ENCODE data around the gene ANKRD26. TPM values are rescaled to one million over a fixed set of nuclear protein-coding genes. Genes with fewer than 3 reads are reported as not detected.

Gene ANKRD26
- total and polyA plus RNA-seq, 7 donors, result 4.0 to 12.7 (median 8.1) TPM

DNA sequence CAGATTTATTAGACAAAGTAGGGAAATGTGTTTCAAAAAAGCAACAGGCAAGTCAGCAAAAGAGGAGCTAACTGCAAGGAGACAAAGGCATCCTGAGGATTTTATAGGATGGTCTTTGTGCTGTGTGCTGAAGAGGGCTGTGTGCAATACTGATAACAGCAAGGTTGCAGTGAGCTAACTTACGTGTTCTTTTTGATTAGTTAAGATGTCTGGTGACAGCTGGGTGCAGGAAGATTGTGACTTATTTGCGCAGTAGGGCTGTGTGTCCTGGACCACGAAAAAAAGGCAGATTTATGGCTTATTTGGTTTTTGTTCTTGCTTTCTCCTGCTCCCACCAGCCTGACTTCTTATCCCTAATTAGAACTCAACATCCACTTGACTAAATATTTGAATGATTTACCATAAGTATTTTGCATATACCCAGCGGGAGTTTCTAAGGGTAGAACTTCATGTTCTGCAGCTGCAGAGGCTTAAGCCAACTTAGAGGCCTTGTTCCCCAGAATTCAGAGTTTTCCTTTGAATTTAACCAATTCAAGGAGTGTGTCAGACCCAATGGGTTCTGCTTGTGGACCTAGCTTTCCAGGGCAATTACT is 119.0 kb downstream of the ANKRD26 start:
- H3K36me3 ChIP-seq (ENCODE audit: insufficient read depth in 1 of 2, low read depth in 1 of 2), result peaks cover 0 to 14% of the 10 kb centered on the region in 2 donors
- H3K27ac ChIP-seq, result no peak overlapping the region
- no peak for DNase-seq
- H3K9me3 ChIP-seq, result no peaks in the 10 kb centered on the region
- 72 to 84% (median 77%) methylated on average over 4 of the region's 4 CpGs for WGBS, 3 donors
- intact Hi-C loops (cut with DNase I), result no loop called here
- TF ChIP-seq, protein P1, sequence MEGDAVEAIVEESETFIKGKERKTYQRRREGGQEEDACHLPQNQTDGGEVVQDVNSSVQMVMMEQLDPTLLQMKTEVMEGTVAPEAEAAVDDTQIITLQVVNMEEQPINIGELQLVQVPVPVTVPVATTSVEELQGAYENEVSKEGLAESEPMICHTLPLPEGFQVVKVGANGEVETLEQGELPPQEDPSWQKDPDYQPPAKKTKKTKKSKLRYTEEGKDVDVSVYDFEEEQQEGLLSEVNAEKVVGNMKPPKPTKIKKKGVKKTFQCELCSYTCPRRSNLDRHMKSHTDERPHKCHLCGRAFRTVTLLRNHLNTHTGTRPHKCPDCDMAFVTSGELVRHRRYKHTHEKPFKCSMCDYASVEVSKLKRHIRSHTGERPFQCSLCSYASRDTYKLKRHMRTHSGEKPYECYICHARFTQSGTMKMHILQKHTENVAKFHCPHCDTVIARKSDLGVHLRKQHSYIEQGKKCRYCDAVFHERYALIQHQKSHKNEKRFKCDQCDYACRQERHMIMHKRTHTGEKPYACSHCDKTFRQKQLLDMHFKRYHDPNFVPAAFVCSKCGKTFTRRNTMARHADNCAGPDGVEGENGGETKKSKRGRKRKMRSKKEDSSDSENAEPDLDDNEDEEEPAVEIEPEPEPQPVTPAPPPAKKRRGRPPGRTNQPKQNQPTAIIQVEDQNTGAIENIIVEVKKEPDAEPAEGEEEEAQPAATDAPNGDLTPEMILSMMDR (IDR thresholded peaks at IDR 0.05), result no peak
- no peaks in the 10 kb centered on the region for H3K27me3 ChIP-seq (ENCODE audit: insufficient read depth in 3 of 3, low read length in 2 of 3)
- H3K4me1 ChIP-seq, result no peaks in the 10 kb centered on the region
- no peak for ATAC-seq
- H3K4me3 ChIP-seq, result no peak overlapping the region

DNA sequence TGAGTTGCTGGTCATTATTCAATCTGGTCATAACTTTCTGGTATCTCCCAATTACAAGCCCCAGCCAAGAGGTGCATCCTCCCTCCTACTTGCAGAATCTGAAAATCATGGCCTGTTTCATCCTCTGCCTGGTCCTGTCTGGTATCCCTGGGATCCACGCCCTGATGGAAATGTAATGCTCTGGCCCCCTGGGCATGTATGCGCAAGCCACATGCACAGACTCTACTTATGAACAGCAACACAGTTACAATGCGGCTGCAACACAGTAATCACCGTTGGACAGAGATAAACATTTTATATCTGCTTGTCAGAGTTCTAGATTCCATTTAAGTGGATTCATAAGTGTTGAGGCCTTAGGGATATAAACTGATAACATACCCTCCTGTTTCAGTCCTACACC is 121.8 kb downstream of the ANKRD26 start:
- Histone ChIP-seq H3K36me3 (ENCODE audit: insufficient read depth in 1 of 2, low read depth in 1 of 2) (peaks cover 0 to 14% of the 10 kb centered on the region in 2 donors), H3K27ac (no peak overlapping the region), H3K4me3 (no peak overlapping the region), H3K4me1 (no peaks in the 10 kb centered on the region), H3K27me3 (ENCODE audit: insufficient read depth in 3 of 3, low read length in 2 of 3) (no peaks in the 10 kb centered on the region), H3K9me3 (no peaks in the 10 kb centered on the region)
- intact Hi-C loops (cut with DNase I), result no loop called here
- ATAC-seq, result no peak
- TF ChIP-seq, protein P1 (IDR thresholded peaks at IDR 0.05), result no peak
- no peak for DNase-seq
- WGBS, 3 donors, result 93 to 96% (median 95%) methylated on average over 4 of the region's 4 CpGs

DNA sequence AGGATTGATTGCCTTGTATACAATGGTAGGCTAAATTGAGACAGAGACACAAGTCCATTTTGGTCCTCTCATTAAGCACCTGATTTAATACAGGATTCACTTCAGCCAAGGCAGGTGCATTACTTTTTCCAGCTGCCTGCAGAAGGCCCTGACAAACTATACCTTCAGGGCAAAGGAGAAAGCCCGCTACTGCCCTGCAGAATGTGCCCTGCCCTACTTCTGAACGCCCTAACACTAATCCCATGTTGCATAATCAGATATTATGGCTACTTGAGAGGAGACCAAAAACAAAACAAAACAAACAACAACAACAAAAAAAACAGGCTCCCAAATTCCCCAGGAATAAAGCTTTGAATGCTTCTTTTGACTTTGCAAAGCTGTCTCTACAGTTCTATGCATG is 122.7 kb downstream of the ANKRD26 start:
- 53 to 75% (median 73%) methylated on average over 2 of the region's 2 CpGs for WGBS, 3 donors
- ATAC-seq (no peak), DNase-seq (no peak)
- H3K27me3 ChIP-seq (ENCODE audit: insufficient read depth in 3 of 3, low read length in 2 of 3), result no peaks in the 10 kb centered on the region
- H3K27ac ChIP-seq, result no peak overlapping the region
- intact Hi-C loops (cut with DNase I), result no loop called here
- no peaks in the 10 kb centered on the region for H3K9me3 ChIP-seq
- no peaks in the 10 kb centered on the region for H3K4me1 ChIP-seq
- no peak overlapping the region for H3K4me3 ChIP-seq
- peaks cover 0 to 14% of the 10 kb centered on the region in 2 donors for H3K36me3 ChIP-seq (ENCODE audit: insufficient read depth in 1 of 2, low read depth in 1 of 2)
- TF ChIP-seq, protein P1 (IDR thresholded peaks at IDR 0.05), result no peak

DNA sequence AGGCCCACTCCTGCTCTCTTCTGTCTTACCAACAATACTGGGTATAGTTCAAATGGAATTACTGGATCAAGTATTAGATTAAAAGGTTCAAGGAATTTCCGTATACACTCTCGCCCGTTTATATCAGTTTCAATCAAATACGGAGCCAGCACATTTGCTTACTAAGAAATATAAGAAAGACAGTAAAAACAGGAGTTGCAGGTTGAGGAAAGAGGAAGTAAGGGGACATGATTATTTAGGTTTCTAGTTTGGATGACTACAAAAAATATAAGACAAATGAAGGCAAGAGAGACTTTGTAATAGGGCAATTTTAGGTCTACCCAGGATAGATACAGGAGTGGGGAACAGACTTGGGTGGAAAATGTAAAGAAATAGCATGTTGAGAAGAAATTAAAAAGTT is 129.6 kb downstream of the ANKRD26 start:
- DNase-seq (no peak), ATAC-seq (no peak)
- TF ChIP-seq, protein P1 (IDR thresholded peaks at IDR 0.05), result no peak
- H3K4me3 ChIP-seq, result no peak overlapping the region
- no peaks in the 10 kb centered on the region for H3K9me3 ChIP-seq
- no peak overlapping the region for H3K27ac ChIP-seq
- H3K4me1 ChIP-seq, result no peaks in the 10 kb centered on the region
- intact Hi-C loops (cut with DNase I), result no loop called here
- peaks cover 0 to 10% of the 10 kb centered on the region in 2 donors for H3K36me3 ChIP-seq (ENCODE audit: insufficient read depth in 1 of 2, low read depth in 1 of 2)
- H3K27me3 ChIP-seq (ENCODE audit: insufficient read depth in 3 of 3, low read length in 2 of 3), result no peaks in the 10 kb centered on the region
- 94 to 96% (median 95%) methylated on average over 4 of the region's 4 CpGs for WGBS, 3 donors

Measured in psoas muscle (tissue), 8 donors.